CD8-positive, alpha-beta memory T cell (primary cell): ENCODE data around the gene PLXNC1. TPM values are rescaled to one million over a fixed set of nuclear protein-coding genes. Genes with fewer than 3 reads are reported as not detected.

ENCODE experiments used
- CTCF ChIA-PET: fragments of 350-600 bp; sonication (Branson Sonifier 250); formaldehyde crosslinking; loops from one replicate; lab custom pipeline; 2021; ENCODE audit warnings: antibody characterized with exemption; lab: Charles Lee
- POLR2A ChIA-PET: fragments of 350-600 bp; sonication (Branson Sonifier 250); formaldehyde crosslinking; loops from one replicate; lab custom pipeline; 2021; ENCODE audit warnings: antibody characterized with exemption; lab: Charles Lee
- DNase-seq, 5 donors: peaks; one replicate each; pipeline versions ENCODE4 v3.0.0 to v3.0.0-alpha.2; 2020 to 2022; ENCODE audit warnings: mixed read lengths in 1 of 5
- H3K27ac ChIP-seq: one replicate; pipeline ENCODE4 v1.7.0; 2013; ENCODE audit warnings: low read depth, mild to moderate bottlenecking, low read length, moderate library complexity
- H3K27me3 ChIP-seq: 2 replicates; pipeline ENCODE4 v1.7.0; 2013; ENCODE audit warnings: low read length, mild to moderate bottlenecking; ENCODE audit not compliant: insufficient read depth, poor library complexity, severe bottlenecking
- H3K36me3 ChIP-seq: 2 replicates; pipeline ENCODE4 v1.7.0; 2013; ENCODE audit warnings: mild to moderate bottlenecking, low read length, moderate library complexity; ENCODE audit not compliant: insufficient read depth
- H3K4me1 ChIP-seq: 2 replicates; pipeline ENCODE4 v1.7.0; 2013; ENCODE audit warnings: mild to moderate bottlenecking, low read length, moderate library complexity; ENCODE audit not compliant: insufficient read depth
- H3K4me3 ChIP-seq: 2 replicates; pipeline ENCODE4 v1.7.0; 2013; ENCODE audit warnings: mild to moderate bottlenecking, low read length
- H3K9me3 ChIP-seq: 2 replicates; pipeline ENCODE4 v1.7.0; 2013; ENCODE audit warnings: mild to moderate bottlenecking, low read length
- H3K27ac Mint-ChIP-seq, 8 donors: one replicate each; pipeline ENCODE4 v1.8.0; 2020 to 2021; ENCODE audit warnings: mixed read lengths in 8 of 8, mild to moderate bottlenecking in 6 of 8, inconsistent platforms in 3 of 8, moderate library complexity in 3 of 8
- H3K27me3 Mint-ChIP-seq, 2 donors: one replicate each; pipeline ENCODE4 v1.8.0; 2020 to 2021; ENCODE audit warnings: mixed read lengths in 2 of 2, mild to moderate bottlenecking in 1 of 2, moderate library complexity in 1 of 2
- H3K36me3 Mint-ChIP-seq, 3 donors: one replicate each; pipeline ENCODE4 v1.8.0; 2020 to 2021; ENCODE audit warnings: mixed read lengths in 3 of 3, inconsistent platforms in 1 of 3, mild to moderate bottlenecking in 1 of 3
- H3K4me1 Mint-ChIP-seq, 3 donors: one replicate each; pipeline ENCODE4 v1.8.0; 2020 to 2021; ENCODE audit warnings: mixed read lengths in 3 of 3, inconsistent platforms in 1 of 3, mild to moderate bottlenecking in 1 of 3
- H3K4me3 Mint-ChIP-seq, 7 donors: one replicate each; pipeline ENCODE4 v1.8.0; 2020 to 2021; ENCODE audit warnings: mixed read lengths in 7 of 7, mild to moderate bottlenecking in 6 of 7, moderate library complexity in 4 of 7, inconsistent platforms in 2 of 7
- H3K9me3 Mint-ChIP-seq, 5 donors: one replicate each; pipeline ENCODE4 v1.8.0; 2020 to 2022; ENCODE audit warnings: mixed read lengths in 5 of 5, mild to moderate bottlenecking in 3 of 5, moderate library complexity in 2 of 5, inconsistent platforms in 1 of 5
- polyA plus RNA-seq: library from polyadenylated mRNA; unstranded; fragments of 300-500 nt; fragmentation: Illumina TruSeq; gene quantifications from one replicate; pipeline ENCODE4 v1.2.3, GENCODE V29; 2021
- total RNA-seq, 2 experiments: library from RNA; stranded (reverse); gene quantifications; one replicate each; pipeline ENCODE4 v1.2.3, GENCODE V29; 2021

Gene PLXNC1
- total and polyA plus RNA-seq, 3 experiments from 2014 or later = 5.0 to 8.1 (median 5.6) TPM

GRCh38 chr12:94121886-94122285 lies 26.5 kb upstream of the PLXNC1 start:
- no peaks in the 10 kb centered on the region for H3K9me3 Mint-ChIP-seq
- H3K27ac ChIP-seq = no peak overlapping the region
- H3K27ac Mint-ChIP-seq = no peak overlapping the region

GRCh38 chr12:94122591-94122990 lies 25.8 kb upstream of the PLXNC1 start:
- Mint-ChIP-seq H3K4me3 (no peak overlapping the region), H3K27ac (peak overlapping the region in 1 of 8 donors; percentile 35), H3K36me3 (no peaks in the 10 kb centered on the region), H3K27me3 (peaks cover 0 to 24% of the 10 kb centered on the region in 2 donors), H3K9me3 (no peaks in the 10 kb centered on the region), H3K4me1 (peaks cover 31 to 49% (median 34%) of the 10 kb centered on the region in 3 donors)
- ChIA-PET POLR2A (no interaction called here), CTCF (interaction anchor here (4.3 kb wide), 1 partner anchor 21 kb away, joined by 28 read pairs; no protein-coding TSS in a partner anchor)
- Histone ChIP-seq H3K9me3 (no peaks in the 10 kb centered on the region), H3K27ac (no peak overlapping the region), H3K36me3 (no peaks in the 10 kb centered on the region), H3K4me3 (no peak overlapping the region), H3K4me1 (peaks cover 49% of the 10 kb centered on the region), H3K27me3 (no peaks in the 10 kb centered on the region)
- DNase-seq = no peak

More at GRCh38 chr12:94121886-94122285, 26.5 kb upstream of the PLXNC1 start:
- ChIA-PET POLR2A (no interaction called here), CTCF (interaction anchor here (4.3 kb wide), 1 partner anchor 20 kb away, joined by 28 read pairs; no protein-coding TSS in a partner anchor)
- no peaks in the 10 kb centered on the region for H3K27me3 ChIP-seq
- no peak overlapping the region for H3K4me3 Mint-ChIP-seq
- no peaks in the 10 kb centered on the region for H3K36me3 ChIP-seq
- H3K9me3 ChIP-seq = no peaks in the 10 kb centered on the region
- peaks cover 44% of the 10 kb centered on the region for H3K4me1 ChIP-seq
- no peaks in the 10 kb centered on the region for H3K36me3 Mint-ChIP-seq
- no peak for DNase-seq
- peaks cover 0 to 24% of the 10 kb centered on the region in 2 donors for H3K27me3 Mint-ChIP-seq
- no peak overlapping the region for H3K4me3 ChIP-seq
- H3K4me1 Mint-ChIP-seq = peaks cover 26 to 44% (median 34%) of the 10 kb centered on the region in 3 donors

DNA sequence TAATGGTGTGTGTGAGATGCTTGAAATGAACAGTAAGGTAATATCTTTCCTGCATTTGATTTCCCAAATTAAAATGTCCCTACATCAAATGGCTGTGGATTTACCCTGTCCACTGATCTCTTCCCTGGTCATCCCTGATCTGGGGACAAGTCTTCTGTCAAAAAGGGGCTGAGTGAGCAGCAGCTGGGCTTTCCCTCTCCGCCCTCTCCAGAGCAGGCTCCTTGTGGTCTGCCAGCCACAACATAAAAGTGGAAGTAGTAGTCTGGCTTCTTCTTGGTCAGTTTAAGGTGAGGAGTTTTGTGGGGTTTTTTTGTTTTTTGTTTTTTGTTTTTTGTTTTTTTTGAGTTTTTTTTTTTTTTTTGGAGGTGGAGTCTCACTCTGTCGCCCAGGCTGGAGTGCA lies 25.2 kb upstream of the PLXNC1 start:
- Mint-ChIP-seq H3K4me3 (peak overlapping the region in 1 of 7 donors; percentile 15), H3K4me1 (peaks cover 33 to 50% (median 34%) of the 10 kb centered on the region in 3 donors), H3K9me3 (no peaks in the 10 kb centered on the region), H3K27ac (peak overlapping the region in 6 of 8 donors; percentile 35 to 97 (median 77)), H3K36me3 (no peaks in the 10 kb centered on the region), H3K27me3 (peaks cover 0 to 29% of the 10 kb centered on the region in 2 donors)
- no peak for DNase-seq
- ChIA-PET CTCF (interaction anchor here (0.7 to 4.3 kb wide), 4 partner anchors 12 to 654 kb away, joined by 3 to 28 read pairs (median 6); no protein-coding TSS in a partner anchor), POLR2A (interaction anchor here (0.6 kb wide), 1 partner anchor 685 kb away, joined by 4 read pairs; no protein-coding TSS in a partner anchor)
- Histone ChIP-seq H3K27ac (no peak overlapping the region), H3K9me3 (no peaks in the 10 kb centered on the region), H3K36me3 (no peaks in the 10 kb centered on the region), H3K4me3 (no peak overlapping the region), H3K4me1 (peaks cover 49% of the 10 kb centered on the region), H3K27me3 (no peaks in the 10 kb centered on the region)

- H3K9me3 Mint-ChIP-seq = no peaks in the 10 kb centered on the region
- H3K4me3 Mint-ChIP-seq = peak overlapping the region in 2 of 7 donors; percentile 2 to 32
- no peaks in the 10 kb centered on the region for H3K36me3 Mint-ChIP-seq
- peaks cover 33 to 50% (median 34%) of the 10 kb centered on the region in 3 donors for H3K4me1 Mint-ChIP-seq
- H3K27ac ChIP-seq = no peak overlapping the region
- DNase-seq = peak in 1 of 5 donors; percentile 21
- H3K4me3 ChIP-seq = no peak overlapping the region
- peak overlapping the region in 4 of 8 donors; percentile 40 to 69 (median 50) for H3K27ac Mint-ChIP-seq
- peaks cover 49% of the 10 kb centered on the region for H3K4me1 ChIP-seq
- H3K27me3 Mint-ChIP-seq = peaks cover 3 to 50% of the 10 kb centered on the region in 2 donors
- ChIA-PET POLR2A (no interaction called here), CTCF (interaction anchor here (0.8 to 1.6 kb wide), 4 partner anchors 8 to 24 kb away, joined by 3 to 5 read pairs (median 4); no protein-coding TSS in a partner anchor)
- no peaks in the 10 kb centered on the region for H3K36me3 ChIP-seq
- H3K27me3 ChIP-seq = no peaks in the 10 kb centered on the region
- no peaks in the 10 kb centered on the region for H3K9me3 ChIP-seq
Measured at GRCh38 chr12:94126067-94126466, 22.3 kb upstream of the PLXNC1 start.

DNA sequence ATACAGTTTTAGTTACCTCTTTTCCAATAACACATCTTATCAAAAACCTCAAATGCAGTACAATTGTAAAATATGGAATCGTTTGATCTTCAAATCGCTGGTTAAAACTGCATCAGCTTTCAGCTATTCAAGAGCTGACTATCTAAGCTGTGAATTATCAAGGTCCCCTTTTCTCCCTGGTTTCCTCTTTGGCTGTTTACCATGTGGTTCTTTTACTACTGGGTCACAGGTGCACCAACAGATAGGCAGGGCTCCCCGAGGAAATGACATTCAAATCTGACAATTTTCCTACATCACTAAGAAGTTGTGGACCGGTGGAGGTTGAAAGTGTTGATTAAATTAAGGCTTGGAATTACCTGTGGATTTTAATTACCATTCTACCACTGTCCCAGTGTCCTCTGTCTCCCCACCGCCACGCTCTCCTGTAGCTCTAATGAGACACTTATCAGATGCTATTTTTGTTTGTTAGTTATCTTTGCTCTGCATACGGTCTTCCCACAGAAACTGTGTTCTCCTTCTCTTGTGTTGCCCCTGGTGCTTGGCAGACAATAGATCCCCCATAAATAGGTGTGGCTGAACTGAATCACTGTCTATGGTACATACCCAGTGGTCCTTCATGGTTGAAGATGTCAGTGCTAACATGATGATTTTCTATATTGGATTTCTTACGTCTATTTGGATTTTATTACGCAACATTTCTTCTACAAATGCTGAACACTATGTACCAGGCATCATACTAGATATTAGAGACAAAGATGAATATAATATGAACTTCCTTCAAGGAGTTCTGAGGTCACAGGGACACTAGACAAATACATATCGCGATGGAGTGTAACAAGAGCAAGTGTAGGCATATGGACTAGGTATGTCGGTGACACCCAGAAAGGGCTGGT lies 20.9 kb upstream of the PLXNC1 start:
- no peak overlapping the region for H3K4me3 ChIP-seq
- no peaks in the 10 kb centered on the region for H3K27me3 ChIP-seq
- Mint-ChIP-seq H3K9me3 (no peaks in the 10 kb centered on the region), H3K4me1 (peaks cover 32 to 49% (median 34%) of the 10 kb centered on the region in 3 donors), H3K27me3 (peaks cover 3 to 49% of the 10 kb centered on the region in 2 donors), H3K4me3 (no peak overlapping the region), H3K27ac (no peak overlapping the region), H3K36me3 (no peaks in the 10 kb centered on the region)
- DNase-seq = no peak
- ChIA-PET CTCF (interaction anchor here (1.5 kb wide), 1 partner anchor 18 kb away, joined by 4 read pairs; no protein-coding TSS in a partner anchor), POLR2A (no interaction called here)
- H3K4me1 ChIP-seq = peaks cover 49% of the 10 kb centered on the region
- H3K27ac ChIP-seq = no peak overlapping the region
- H3K9me3 ChIP-seq = no peaks in the 10 kb centered on the region
- no peaks in the 10 kb centered on the region for H3K36me3 ChIP-seq

GRCh38 chr12:94128280-94128679 lies 20.1 kb upstream of the PLXNC1 start:
- H3K27me3 Mint-ChIP-seq = peaks cover 3 to 49% of the 10 kb centered on the region in 2 donors
- H3K4me1 Mint-ChIP-seq = peaks cover 26 to 41% (median 29%) of the 10 kb centered on the region in 3 donors
- peaks cover 42% of the 10 kb centered on the region for H3K4me1 ChIP-seq
- no peak overlapping the region for H3K27ac Mint-ChIP-seq
- ChIA-PET CTCF (interaction anchor here (1.2 kb wide), 1 partner anchor 26 kb away, joined by 4 read pairs; no protein-coding TSS in a partner anchor), POLR2A (no interaction called here)
- no peaks in the 10 kb centered on the region for H3K27me3 ChIP-seq
- no peaks in the 10 kb centered on the region for H3K36me3 Mint-ChIP-seq
- H3K36me3 ChIP-seq = no peaks in the 10 kb centered on the region
- no peak overlapping the region for H3K4me3 ChIP-seq
- no peak overlapping the region for H3K4me3 Mint-ChIP-seq
- no peak overlapping the region for H3K27ac ChIP-seq
- no peaks in the 10 kb centered on the region for H3K9me3 Mint-ChIP-seq
- no peak for DNase-seq
- H3K9me3 ChIP-seq = no peaks in the 10 kb centered on the region

- no peaks in the 10 kb centered on the region for H3K36me3 ChIP-seq
- ChIA-PET CTCF (interaction anchor here (0.6 to 2.6 kb wide), 15 partner anchors 9 to 403 kb away, joined by 3 to 10 read pairs (median 5); partner anchors contain the start of gene CEP83), POLR2A (interaction anchor here (0.7 kb wide), 1 partner anchor 667 kb away, joined by 5 read pairs; the partner anchor contains the start of gene MRPL42)
- H3K4me1 Mint-ChIP-seq = peaks cover 2 to 5% (median 4%) of the 10 kb centered on the region in 3 donors
- H3K9me3 Mint-ChIP-seq = no peaks in the 10 kb centered on the region
- no peak overlapping the region for H3K4me3 Mint-ChIP-seq
- no peaks in the 10 kb centered on the region for H3K9me3 ChIP-seq
- DNase-seq = peak in 2 of 5 donors; percentile 45 to 50
- no peaks in the 10 kb centered on the region for H3K36me3 Mint-ChIP-seq
- peaks cover 2 to 18% of the 10 kb centered on the region in 2 donors for H3K27me3 Mint-ChIP-seq
- H3K27me3 ChIP-seq = no peaks in the 10 kb centered on the region
- no peak overlapping the region for H3K4me3 ChIP-seq
- no peak overlapping the region for H3K27ac Mint-ChIP-seq
- H3K4me1 ChIP-seq = no peaks in the 10 kb centered on the region
- no peak overlapping the region for H3K27ac ChIP-seq
Measured at GRCh38 chr12:94133964-94134795, 14.2 kb upstream of the PLXNC1 start.
